Posterior cingulate gyrus (tissue), 11 donors: Measurements from ENCODE around the gene PLEKHB2.
"Not testable (repeated sequence)": the region's sequence is repeated elsewhere in the genome, so short reads cannot be mapped to it uniquely, and the experiment has no call there.

Experiments
- DNase-seq, 10 donors: peaks; one replicate each; pipeline versions ENCODE4 v3.0.0 to v3.0.0-alpha.2; 2020 to 2021; ENCODE audit warnings: mixed read lengths in 3 of 10
- intact Hi-C: fragments of 100-400 bp; cut with DNase I; formaldehyde crosslinking; loops from one replicate; pipeline ENCODE4 v1.15.1; 2023

Gene PLEKHB2

GRCh38 chr2:131181451-131181850 lies 76.3 kb downstream of the PLEKHB2 start:
- DNase-seq, intact Hi-C loops: not testable (repeated sequence)

- intact Hi-C loops, DNase-seq: not testable (repeated sequence)
These were observed 88.3 kb downstream of the PLEKHB2 start for GRCh38 chr2:131193421-131193820.

- DNase-seq, intact Hi-C loops: not testable (repeated sequence)
These were observed 91.0 kb downstream of the PLEKHB2 start for GRCh38 chr2:131196186-131196585.
